ENCODE data around the gene PPP1R18. TPM values are rescaled to one million over a fixed set of nuclear protein-coding genes. Genes with fewer than 3 reads are reported as not detected.

Gene PPP1R18
- total and polyA plus RNA-seq, 9 of the 15 experiments (the other 6 are each of a cell fraction or from before 2014, with no cell fraction given) = 12.0 to 99.2 (median 42.6) TPM

GRCh38 chr6:30686009-30686907 lies at the start of gene PPP1R18 (continued):
- TF ChIP-seq CUX1 (CRISPR knock-in tag; IDR thresholded peaks at IDR 0.05) (no peak), TEAD4 (IDR thresholded peaks at IDR 0.05; ENCODE audit: low read length) (no peak), TEAD4 (CRISPR knock-in tag; IDR thresholded peaks at IDR 0.05; ENCODE audit: borderline replicate concordance) (0 out of 2 replicates have a peak, but pooled peaks have one; percentile 11), TCFL5 (CRISPR knock-in tag; conservative IDR thresholded peaks at IDR 0.05) (no peak), SMAD4 (CRISPR knock-in tag; conservative IDR thresholded peaks at IDR 0.05) (no peak), MCM7 (IDR thresholded peaks at IDR 0.05) (0 out of 4 replicates have a peak, but pooled peaks have one; percentile 70 to 77), BRCA1 (IDR thresholded peaks at IDR 0.05) (no peak), BRCA1 (CRISPR knock-in tag; IDR thresholded peaks at IDR 0.05) (no peak), ZNF143 (CRISPR knock-in tag; IDR thresholded peaks at IDR 0.05) (no peak), ATF6 (CRISPR knock-in tag; IDR thresholded peaks at IDR 0.05) (no peak), STAT5B (CRISPR knock-in tag; IDR thresholded peaks at IDR 0.05) (no peak), ZNF431 (CRISPR knock-in tag; IDR thresholded peaks at IDR 0.05) (no peak), ATF2 (CRISPR knock-in tag; IDR thresholded peaks at IDR 0.05) (no peak), HBP1 (CRISPR knock-in tag; IDR thresholded peaks at IDR 0.05) (0 out of 2 replicates have a peak, but pooled peaks have one; percentile 16), RBM25 (IDR thresholded peaks at IDR 0.05; ENCODE audit: low read depth, low read length, severe bottlenecking) (no peak), KAT2B (IDR thresholded peaks at IDR 0.05; ENCODE audit: low read depth, low read length) (no peak), HDAC6 (IDR thresholded peaks at IDR 0.05; ENCODE audit: low read depth, low read length) (no peak), ZSCAN29 (IDR thresholded peaks at IDR 0.05) (peak; percentile 55; the same call in 1 of the 2 replicates)
